Renal pelvis (tissue), 4 donors: ENCODE measurements around the gene EVI2B. TPM values are rescaled to one million over a fixed set of nuclear protein-coding genes. Genes with fewer than 3 reads are reported as not detected.
"Not testable (repeated sequence)": the region's sequence is repeated elsewhere in the genome, so short reads cannot be mapped to it uniquely, and the experiment has no call there.

Source experiments
- DNase-seq: peaks from one replicate; pipeline ENCODE4 v3.0.0-alpha.2; 2013
- polyA plus RNA-seq, 3 donors: library from polyadenylated mRNA; unstranded; fragments of 120-200 nt; gene quantifications; one replicate each; pipeline ENCODE4 v1.2.1, GENCODE V29; 2013; ENCODE audit not compliant: insufficient read length in 3 of 3

EVI2B gene
- polyA plus RNA-seq, 3 donors: 1.2 to 3.1 (median 2.3) TPM

- DNase-seq: no peak
Measured at GRCh38 chr17:31311526-31311925, 2.3 kb downstream of the EVI2B start.

- no peak for DNase-seq
Measured at GRCh38 chr17:31310886-31311285, 3.0 kb downstream of the EVI2B start.

- no peak for DNase-seq
Measured at GRCh38 chr17:31310260-31310659, 3.6 kb downstream of the EVI2B start.

GRCh38 chr17:31309556-31309955, 4.3 kb downstream of the EVI2B start:
- no peak for DNase-seq

GRCh38 chr17:31308372-31309334, 5.2 kb downstream of the EVI2B start:
- no peak for DNase-seq

- no peak for DNase-seq
Measured at GRCh38 chr17:31307640-31308039, 6.2 kb downstream of the EVI2B start.

- no peak for DNase-seq
Measured at GRCh38 chr17:31299624-31300023, 14.2 kb downstream of the EVI2B start.

GRCh38 chr17:31297090-31297489, 16.8 kb downstream of the EVI2B start, which contains the start of gene OMG:
TSS of gene OMG (minus strand) at chr17:31297239. CDS start at chr17:31296331, 908 bp downstream.
- no peak for DNase-seq

GRCh38 chr17:31296142-31296541, 17.7 kb downstream of the EVI2B start:
- no peak for DNase-seq

- no peak for DNase-seq
Measured at GRCh38 chr17:31295489-31295871, 18.4 kb downstream of the EVI2B start.

GRCh38 chr17:31294820-31295488, 18.9 kb downstream of the EVI2B start:
- no peak for DNase-seq

- DNase-seq: no peak
Measured at GRCh38 chr17:31294231-31294630, 19.6 kb downstream of the EVI2B start.

- no peak for DNase-seq
Measured at GRCh38 chr17:31293581-31293980, 20.3 kb downstream of the EVI2B start.

- DNase-seq: no peak
Measured at GRCh38 chr17:31291820-31292219, 22.0 kb downstream of the EVI2B start.

GRCh38 chr17:31289790-31290189, 24.1 kb downstream of the EVI2B start:
- no peak for DNase-seq

- not testable (repeated sequence) for DNase-seq
Measured at GRCh38 chr17:31287932-31288331, 25.9 kb downstream of the EVI2B start.

GRCh38 chr17:31286587-31286986, 27.3 kb downstream of the EVI2B start:
- DNase-seq: no peak

- no peak for DNase-seq
Measured at GRCh38 chr17:31283841-31284240, 30.0 kb downstream of the EVI2B start.

- DNase-seq: no peak
Measured at GRCh38 chr17:31281061-31281460, 32.8 kb downstream of the EVI2B start.

GRCh38 chr17:31279401-31279800, 34.5 kb downstream of the EVI2B start:
- DNase-seq: no peak

GRCh38 chr17:31275116-31275515, 38.7 kb downstream of the EVI2B start:
- no peak for DNase-seq

GRCh38 chr17:31274252-31274651, 39.6 kb downstream of the EVI2B start:
- DNase-seq: no peak

GRCh38 chr17:31273516-31273915, 40.3 kb downstream of the EVI2B start:
- no peak for DNase-seq
